ENCODE data around the gene FOXO3.

- TF ChIP-seq CTCF (IDR thresholded peaks at IDR 0.05) (no peak), POLR2A (IDR thresholded peaks at IDR 0.05) (no peak)
Observed at GRCh38 chr6:108543175-108543940, 17.4 kb upstream of the FOXO3 start.
